HUDEP-2 (cell line): Measurements from ENCODE around the gene FHIT.
"Not testable (repeated sequence)": the region's sequence is repeated elsewhere in the genome, so short reads cannot be mapped to it uniquely, and the experiment has no call there.

Source experiments
- DNase-seq, 76 experiments: peaks; one replicate each; lab custom pipeline; 2025; ENCODE audit not compliant: unreplicated experiment in 76 of 76; lab: John Stamatoyannopoulos, UW

FHIT gene

GRCh38 chr3:60746043-60746638 is 505.1 kb downstream of the FHIT start:
- no peak for DNase-seq

DNA sequence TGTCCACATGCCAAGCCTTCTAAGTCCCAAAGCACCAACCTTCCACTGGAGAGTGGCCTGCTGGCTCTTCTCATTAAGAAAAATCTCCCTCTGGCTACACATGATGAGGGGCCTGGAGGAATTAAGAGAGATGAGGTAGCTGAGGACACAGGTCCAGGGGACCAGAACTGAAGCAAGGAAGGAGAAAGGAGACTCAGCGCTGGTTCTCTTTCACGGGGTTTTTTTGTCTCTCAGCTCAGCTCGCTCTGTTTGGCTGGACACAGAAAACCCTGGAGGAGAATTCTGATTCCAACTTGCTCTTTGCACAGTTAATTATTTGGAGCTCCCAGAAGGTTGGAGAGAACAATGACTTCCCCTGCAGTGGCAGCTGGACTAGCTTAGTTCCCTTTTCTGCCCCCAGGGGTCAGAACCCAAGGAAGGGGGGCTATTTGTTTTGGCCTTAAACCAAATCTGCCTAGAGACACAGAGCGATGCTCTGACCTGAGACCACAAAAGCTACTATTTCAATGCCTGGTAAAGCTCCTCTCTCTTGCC is 507.6 kb downstream of the FHIT start:
- DNase-seq: no peak

GRCh38 chr3:60742606-60743145 is 508.6 kb downstream of the FHIT start:
- DNase-seq: no peak

GRCh38 chr3:60737633-60738399 is 513.4 kb downstream of the FHIT start:
- no peak for DNase-seq

DNA sequence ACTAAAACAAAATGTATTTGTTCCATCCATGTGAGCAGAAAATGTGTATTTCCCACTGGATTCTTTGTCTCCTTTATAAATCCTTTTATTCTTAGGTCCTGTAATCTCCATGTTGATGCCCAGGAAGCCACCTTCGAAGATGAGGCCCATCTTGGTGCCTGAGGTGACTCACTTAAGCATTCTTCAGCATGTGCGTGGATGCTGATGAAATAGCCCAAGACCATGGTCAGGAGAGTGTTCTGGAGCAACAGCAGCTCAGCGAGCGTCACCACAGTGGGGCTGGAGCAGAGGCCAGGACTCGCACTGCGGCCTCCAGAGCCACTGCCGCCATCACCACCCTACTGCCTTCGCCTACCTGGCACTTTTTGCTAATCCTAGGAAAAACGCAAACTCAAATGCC is 520.9 kb downstream of the FHIT start:
- no peak for DNase-seq

DNA sequence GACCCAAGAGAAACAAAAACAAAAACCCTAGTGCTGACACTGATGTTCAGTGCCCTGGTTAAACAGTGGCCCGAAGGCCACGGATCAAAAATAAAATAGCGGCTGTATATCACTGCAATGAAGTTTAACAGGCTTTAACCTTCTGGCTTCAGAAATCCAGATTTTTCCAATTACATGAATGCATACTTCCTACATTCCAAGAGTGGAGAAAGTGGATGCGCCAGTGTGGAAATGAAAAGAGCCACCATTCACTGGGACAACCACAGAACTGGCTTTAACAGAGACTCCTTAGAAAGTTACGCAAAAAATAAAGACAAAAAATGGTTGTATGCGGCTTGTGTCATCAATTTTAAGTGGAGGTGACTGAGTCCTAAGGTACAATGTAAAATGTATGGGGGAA is 522.2 kb downstream of the FHIT start:
- DNase-seq: no peak

DNA sequence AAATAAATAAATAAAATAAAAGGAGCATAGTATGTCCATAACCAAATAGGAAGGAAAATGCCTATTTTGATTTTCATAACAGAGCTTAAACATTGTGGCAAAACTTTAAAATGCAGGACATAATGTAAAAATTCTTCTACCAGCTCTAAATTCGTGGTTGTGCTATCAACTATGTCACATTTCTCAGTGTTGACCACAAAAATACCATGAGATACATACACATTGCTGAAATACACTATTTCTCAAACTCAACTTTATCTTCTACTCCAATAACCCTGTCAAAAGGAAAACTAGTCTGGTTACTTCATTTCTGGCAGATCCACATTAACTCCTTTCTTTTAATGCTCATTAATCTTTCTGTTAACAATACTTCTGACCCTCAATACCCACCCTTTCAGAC is 523.2 kb downstream of the FHIT start:
- DNase-seq: no peak

DNA sequence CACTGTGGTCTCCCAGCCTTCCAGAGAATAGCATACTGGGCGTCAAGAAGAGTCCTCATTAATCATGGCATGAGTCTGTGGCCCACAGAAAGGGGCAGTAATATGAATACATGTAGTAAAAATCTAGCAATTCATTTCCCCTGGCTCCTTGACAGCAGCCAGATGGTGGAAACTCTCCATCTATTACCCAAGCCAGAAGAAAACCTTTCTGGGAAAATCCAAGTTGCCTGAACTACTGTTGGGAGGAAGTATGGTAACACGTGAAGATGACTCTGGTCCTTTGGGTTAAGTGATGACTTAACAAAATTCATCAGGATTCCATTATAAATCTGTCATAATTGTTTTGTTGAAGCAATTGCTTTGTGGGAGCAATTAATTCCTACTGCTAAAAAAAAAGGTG is 530.5 kb downstream of the FHIT start:
- no peak for DNase-seq

DNA sequence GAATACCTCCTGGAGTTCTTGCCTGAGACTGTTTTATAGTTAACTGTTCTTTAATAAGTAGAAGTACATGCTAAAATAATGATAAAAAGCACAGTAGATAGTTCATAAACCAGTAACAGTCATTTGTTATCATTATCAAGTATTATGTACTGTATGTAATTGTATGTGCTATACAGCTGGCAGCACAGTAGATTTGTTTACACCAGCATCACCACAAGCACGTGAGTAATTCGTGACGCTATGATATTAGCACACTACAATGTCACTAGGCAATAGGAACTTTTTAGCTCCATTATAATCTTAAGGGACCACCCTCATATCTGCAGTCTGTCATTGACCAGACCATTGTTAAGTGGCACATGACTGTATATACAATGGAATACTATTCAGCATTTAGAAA is 534.7 kb downstream of the FHIT start:
- no peak for DNase-seq

- DNase-seq: no peak
Measured at GRCh38 chr3:60708191-60708975, 542.9 kb downstream of the FHIT start.

- no peak for DNase-seq
Measured at GRCh38 chr3:60707452-60708020, 543.7 kb downstream of the FHIT start.

DNA sequence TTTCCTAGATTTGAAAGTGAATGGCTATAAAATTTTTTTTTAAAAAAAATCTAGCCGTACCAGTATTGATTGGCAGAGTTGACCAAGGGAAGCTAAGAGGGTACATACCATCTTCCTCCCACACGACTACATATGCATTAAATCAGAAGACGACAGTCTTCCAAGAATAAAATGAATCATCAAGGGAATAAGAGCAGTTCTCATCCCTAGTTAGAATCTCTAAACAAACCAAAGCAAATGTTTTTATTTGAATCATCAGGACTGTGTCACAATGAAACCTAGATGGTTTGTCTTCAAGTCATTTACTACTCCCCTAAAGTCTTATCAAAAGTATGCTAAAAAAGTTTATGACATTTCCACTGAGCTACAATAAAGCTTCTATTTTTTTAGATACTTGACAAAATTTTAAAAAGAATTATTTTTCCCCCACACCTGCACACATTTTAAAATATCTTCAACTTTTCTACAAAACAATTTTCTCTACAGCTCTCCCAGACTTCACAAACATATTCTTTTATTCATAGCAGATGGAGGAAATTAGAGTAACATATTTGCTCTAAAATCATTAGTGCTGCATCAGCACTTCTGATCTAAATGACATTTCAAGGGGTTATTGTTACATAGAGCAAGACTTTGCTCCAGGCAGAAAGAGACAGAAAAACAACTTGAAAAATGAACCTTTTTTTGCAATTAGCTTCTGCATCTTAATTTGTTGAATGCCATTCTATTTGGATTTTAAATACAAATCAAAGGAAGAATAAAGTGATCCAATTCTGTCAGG is 547.1 kb downstream of the FHIT start:
- no peak for DNase-seq

GRCh38 chr3:60703008-60703407 is 548.2 kb downstream of the FHIT start:
- no peak for DNase-seq

DNA sequence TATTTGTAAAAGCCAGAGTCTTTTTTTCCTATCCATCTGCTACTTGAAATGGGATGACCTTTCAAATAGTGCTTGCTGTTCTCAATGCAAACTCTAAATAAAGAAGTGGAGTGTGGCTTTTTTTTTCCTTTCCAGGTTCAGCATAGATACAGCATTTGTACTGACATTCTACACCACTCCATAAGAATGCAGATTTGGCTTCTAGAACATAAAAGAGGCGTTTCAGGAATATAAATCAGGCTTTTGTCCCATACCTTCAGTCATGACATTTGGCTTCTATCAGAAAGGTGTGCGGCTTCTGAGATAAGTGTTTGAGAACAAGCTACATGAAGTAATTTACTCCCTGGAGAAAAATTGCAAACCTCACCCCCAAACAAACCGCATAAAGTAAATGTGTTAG is 553.1 kb downstream of the FHIT start:
- DNase-seq: no peak

- DNase-seq: no peak
Measured at GRCh38 chr3:60697132-60697531, 554.1 kb downstream of the FHIT start.

- DNase-seq: no peak
Measured at GRCh38 chr3:60696428-60697125, 554.7 kb downstream of the FHIT start.

- DNase-seq: no peak
Measured at GRCh38 chr3:60675424-60675823, 575.8 kb downstream of the FHIT start.

GRCh38 chr3:60674870-60675269 is 576.4 kb downstream of the FHIT start:
- DNase-seq: no peak

DNA sequence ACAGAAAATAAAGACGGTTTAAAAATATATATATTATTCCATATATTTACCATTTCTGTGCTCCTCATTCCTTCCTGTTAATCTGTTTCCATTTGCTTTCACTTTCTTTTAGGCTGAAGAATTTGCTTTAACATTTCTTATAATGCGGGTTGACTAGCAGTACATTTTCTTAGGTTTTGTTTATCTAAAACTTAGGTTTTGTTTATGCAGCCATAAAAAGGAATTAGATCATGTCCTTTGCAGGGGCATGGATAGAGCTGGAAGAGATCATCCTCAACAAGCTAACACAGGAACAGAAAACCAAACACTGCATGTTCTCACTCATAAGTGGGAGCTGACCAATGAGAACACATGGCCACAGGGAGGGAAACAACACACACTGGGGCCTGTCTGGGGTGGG is 578.1 kb downstream of the FHIT start:
- DNase-seq: no peak

DNA sequence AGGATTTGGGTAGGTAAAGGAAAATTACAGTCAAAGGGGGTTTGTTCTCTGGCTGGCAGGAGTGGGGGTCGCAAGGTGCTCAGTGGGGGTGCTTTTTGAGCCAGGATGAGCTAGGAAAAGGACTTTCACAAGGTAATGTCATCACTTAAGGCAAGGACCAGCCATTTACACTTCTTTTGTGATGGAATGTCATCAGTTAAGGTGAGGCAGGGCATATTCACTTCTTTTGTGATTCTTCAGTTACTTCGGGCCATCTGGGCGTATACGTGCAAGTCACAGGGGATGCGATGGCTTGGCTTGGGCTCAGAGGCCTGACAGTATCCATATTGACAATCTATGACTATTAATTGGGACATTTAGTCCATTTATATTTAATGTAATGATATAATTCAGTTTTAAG is 578.9 kb downstream of the FHIT start:
- not testable (repeated sequence) for DNase-seq
